ENCODE measurements around the gene YDJC. TPM values are rescaled to one million over a fixed set of nuclear protein-coding genes. Genes with fewer than 3 reads are reported as not detected.

The YDJC gene
- total RNA-seq, 2 donors from 2014 or later: 18.3 to 32.3 TPM

GRCh38 chr22:21636629-21637218, 6.9 kb upstream of the YDJC start:
- Histone ChIP-seq H3K4me1 (ENCODE audit: control insufficient read depth in 1 of 2, low read depth in 2 of 2) (peaks cover 0 to 8% of the 10 kb centered on the region in 2 donors), H3K27ac (no peak overlapping the region), H3K4me3 (no peak overlapping the region), H3K27me3 (replicated peaks; ENCODE audit: insufficient read depth) (no peaks in the 10 kb centered on the region), H3K9me3 (no peaks in the 10 kb centered on the region), H3K36me3 (no peaks in the 10 kb centered on the region)
- ATAC-seq (ENCODE audit: insufficient number of reproducible peaks, low FRiP score, low read depth) (no peak), DNase-seq (ENCODE audit: low spot score) (no peak)
- TF ChIP-seq CTCF (IDR thresholded peaks at IDR 0.05): no peak

- DNase-seq (ENCODE audit: low spot score) (no peak), ATAC-seq (ENCODE audit: insufficient number of reproducible peaks, low FRiP score, low read depth) (no peak)
- H3K27me3 ChIP-seq (replicated peaks; ENCODE audit: insufficient read depth): no peaks in the 10 kb centered on the region
- TF ChIP-seq CTCF (IDR thresholded peaks at IDR 0.05): no peak
- no peak overlapping the region for H3K27ac ChIP-seq
- H3K9me3 ChIP-seq: no peaks in the 10 kb centered on the region
- H3K36me3 ChIP-seq: no peaks in the 10 kb centered on the region
- H3K4me1 ChIP-seq (ENCODE audit: control insufficient read depth in 1 of 2, low read depth in 2 of 2): no peaks in the 10 kb centered on the region
- H3K4me3 ChIP-seq: no peak overlapping the region
These were observed 6.1 kb upstream of the YDJC start for GRCh38 chr22:21635771-21636510.

GRCh38 chr22:21634844-21635243, 5.0 kb upstream of the YDJC start:
- TF ChIP-seq CTCF (IDR thresholded peaks at IDR 0.05): no peak

GRCh38 chr22:21634081-21634480, 4.3 kb upstream of the YDJC start:
- Histone ChIP-seq H3K4me1 (ENCODE audit: control insufficient read depth in 1 of 2, low read depth in 2 of 2) (peaks cover 0 to 8% of the 10 kb centered on the region in 2 donors), H3K9me3 (no peaks in the 10 kb centered on the region), H3K27me3 (replicated peaks; ENCODE audit: insufficient read depth) (no peaks in the 10 kb centered on the region), H3K4me3 (no peak overlapping the region), H3K27ac (no peak overlapping the region), H3K36me3 (no peaks in the 10 kb centered on the region)
- TF ChIP-seq CTCF (IDR thresholded peaks at IDR 0.05): no peak
- ATAC-seq (ENCODE audit: insufficient number of reproducible peaks, low FRiP score, low read depth) (no peak), DNase-seq (ENCODE audit: low spot score) (no peak)

More at GRCh38 chr22:21634844-21635243, 5.0 kb upstream of the YDJC start:
- DNase-seq (ENCODE audit: low spot score): no peak
- H3K4me3 ChIP-seq: no peak overlapping the region
- H3K36me3 ChIP-seq: no peaks in the 10 kb centered on the region
- H3K27ac ChIP-seq: no peak overlapping the region
- H3K4me1 ChIP-seq (ENCODE audit: control insufficient read depth in 1 of 2, low read depth in 2 of 2): peaks cover 0 to 5% of the 10 kb centered on the region in 2 donors
- no peak for ATAC-seq (ENCODE audit: insufficient number of reproducible peaks, low FRiP score, low read depth)
- no peaks in the 10 kb centered on the region for H3K27me3 ChIP-seq (replicated peaks; ENCODE audit: insufficient read depth)
- H3K9me3 ChIP-seq: no peaks in the 10 kb centered on the region

- Histone ChIP-seq H3K27me3 (replicated peaks; ENCODE audit: insufficient read depth) (no peaks in the 10 kb centered on the region), H3K4me1 (ENCODE audit: control insufficient read depth in 1 of 2, low read depth in 2 of 2) (peaks cover 0 to 11% of the 10 kb centered on the region in 2 donors), H3K27ac (no peak overlapping the region), H3K9me3 (no peaks in the 10 kb centered on the region), H3K4me3 (no peak overlapping the region), H3K36me3 (no peaks in the 10 kb centered on the region)
- no peak for DNase-seq (ENCODE audit: low spot score)
- ATAC-seq (ENCODE audit: insufficient number of reproducible peaks, low FRiP score, low read depth): no peak
- no peak for TF ChIP-seq CTCF (IDR thresholded peaks at IDR 0.05)
These were observed 3.7 kb upstream of the YDJC start for GRCh38 chr22:21633481-21633880.

Data from thoracic aorta (tissue), 2 donors.